ENCODE results near the gene TTC23.

DNA sequence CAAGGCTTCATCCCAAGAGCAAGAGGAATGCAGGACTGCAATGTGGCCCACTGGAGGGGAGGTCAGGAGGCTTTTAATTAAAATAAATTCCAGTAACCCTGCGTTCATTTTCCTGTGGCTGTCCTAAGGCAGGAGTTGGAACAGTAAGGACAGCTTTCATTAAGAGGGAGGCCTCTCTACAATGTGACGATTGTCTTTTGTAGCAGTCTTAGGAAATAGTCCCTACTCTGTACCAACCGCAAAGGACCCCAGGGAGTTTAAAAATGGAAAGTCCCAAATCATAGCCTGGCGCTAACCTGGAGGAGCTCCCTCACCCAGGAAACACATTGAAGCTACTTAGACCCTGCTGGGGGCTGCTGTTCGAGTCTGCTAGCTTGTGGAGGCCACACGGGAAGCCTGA lies 81.7 kb downstream of the TTC23 start:
- TF ChIP-seq, protein P1, sequence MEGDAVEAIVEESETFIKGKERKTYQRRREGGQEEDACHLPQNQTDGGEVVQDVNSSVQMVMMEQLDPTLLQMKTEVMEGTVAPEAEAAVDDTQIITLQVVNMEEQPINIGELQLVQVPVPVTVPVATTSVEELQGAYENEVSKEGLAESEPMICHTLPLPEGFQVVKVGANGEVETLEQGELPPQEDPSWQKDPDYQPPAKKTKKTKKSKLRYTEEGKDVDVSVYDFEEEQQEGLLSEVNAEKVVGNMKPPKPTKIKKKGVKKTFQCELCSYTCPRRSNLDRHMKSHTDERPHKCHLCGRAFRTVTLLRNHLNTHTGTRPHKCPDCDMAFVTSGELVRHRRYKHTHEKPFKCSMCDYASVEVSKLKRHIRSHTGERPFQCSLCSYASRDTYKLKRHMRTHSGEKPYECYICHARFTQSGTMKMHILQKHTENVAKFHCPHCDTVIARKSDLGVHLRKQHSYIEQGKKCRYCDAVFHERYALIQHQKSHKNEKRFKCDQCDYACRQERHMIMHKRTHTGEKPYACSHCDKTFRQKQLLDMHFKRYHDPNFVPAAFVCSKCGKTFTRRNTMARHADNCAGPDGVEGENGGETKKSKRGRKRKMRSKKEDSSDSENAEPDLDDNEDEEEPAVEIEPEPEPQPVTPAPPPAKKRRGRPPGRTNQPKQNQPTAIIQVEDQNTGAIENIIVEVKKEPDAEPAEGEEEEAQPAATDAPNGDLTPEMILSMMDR (IDR thresholded peaks at IDR 0.05): no peak
- no peak for TF ChIP-seq POLR2A (IDR thresholded peaks at IDR 0.05)

Measured in thyroid gland (tissue), 4 donors.